Measurements from ENCODE around the gene MGAT4A. TPM values are rescaled to one million over a fixed set of nuclear protein-coding genes. Genes with fewer than 3 reads are reported as not detected.
A peak's percentile ranks its signal among the peaks of the same experiment; 100 is the strongest.

The MGAT4A gene
- total and polyA plus RNA-seq, 2 donors (not counting 1 experiment from before 2014, with no cell fraction given): 16.5 to 32.7 TPM

GRCh38 chr2:98608116-98608961, 122.6 kb downstream of the MGAT4A start, which contains the start of the genes COA5 and UNC50:
Gene COA5 (minus strand): TSS chr2:98608512. CDS start chr2:98608405, 107 bp downstream.
Gene UNC50 (plus strand): TSS chr2:98608589. CDS start chr2:98609760, 1,171 bp downstream.
- Mint-ChIP-seq H3K27me3 (no peaks in the 10 kb centered on the region), H3K4me1 (peaks cover 67% of the 10 kb centered on the region)
- peak; percentile 92 for ATAC-seq (ENCODE audit: low read depth)

More at GRCh38 chr2:98608116-98608961, 122.6 kb downstream of the MGAT4A start, which contains the start of the genes COA5 and UNC50:
- Histone ChIP-seq H3K4me2 (replicated peaks; ENCODE audit: low read depth, low read length, poor library complexity, severe bottlenecking) (peak within 1 kb of the TSS; percentile 84), H3K27ac (ENCODE audit: low read length in 2 of 2) (peak within 1 kb of the TSS; percentile 86 to 97), H3K36me3 (replicated peaks in 1 of 2; ENCODE audit: control extremely low read depth in 1 of 2, control insufficient read depth in 1 of 2, extremely low read depth in 1 of 2, insufficient read depth in 2 of 2, low read length in 1 of 2) (peaks cover 4 to 24% of the 10 kb centered on the region in 2 experiments), H3K4me3 (ENCODE audit: control extremely low read depth in 1 of 5, extremely low read depth in 1 of 5, insufficient read depth in 1 of 5, low read depth in 2 of 5, low read length in 4 of 5) (peak within 1 kb of the TSS; percentile 88 to 99 (median 97)), H3K4me1 (ENCODE audit: control insufficient read depth in 2 of 2, insufficient read depth in 2 of 2, low read length in 2 of 2) (peaks cover 33 to 35% of the 10 kb centered on the region in 2 donors), H3K9ac (ENCODE audit: low read length) (peak within 1 kb of the TSS; percentile 99), H3K27me3 (replicated peaks in 1 of 4; ENCODE audit: control extremely low read depth in 1 of 4, control insufficient read depth in 3 of 4, insufficient read depth in 4 of 4, low read length in 3 of 4) (no peaks in the 10 kb centered on the region), H4K20me1 (ENCODE audit: control insufficient read depth, insufficient read depth, low read length, poor library complexity, severe bottlenecking) (peaks cover 19% of the 10 kb centered on the region), H2AFZ (ENCODE audit: insufficient read depth, low read depth, low read length, poor library complexity, severe bottlenecking) (peak within 1 kb of the TSS; percentile 94), H3K79me2 (ENCODE audit: control insufficient read depth, insufficient read depth, low read length) (peaks cover 45% of the 10 kb centered on the region), H3K9me3 (ENCODE audit: control extremely low read depth in 1 of 3, control insufficient read depth in 2 of 3, insufficient read depth in 1 of 3, low read length in 2 of 3) (no peaks in the 10 kb centered on the region)
- ChIA-PET POLR2A (interaction anchor here (0.6 to 1.1 kb wide), 2 partner anchors 12 to 144 kb away, joined by 3 to 8 read pairs; no protein-coding TSS in a partner anchor), CTCF (interaction anchor here (1.6 kb wide), 1 partner anchor 41 kb away, joined by 5 read pairs; no protein-coding TSS in a partner anchor)
- H3K4me3 Mint-ChIP-seq: peak within 1 kb of the TSS; percentile 93
- peak within 1 kb of the TSS; percentile 94 for H3K27ac Mint-ChIP-seq
- intact Hi-C loops (cut with micrococcal nuclease): loop anchor here (1.0 to 10.0 kb wide), 7 partner anchors 52 to 1954 kb away; partner anchors contain the start of genes C2orf15, EIF5B, INPP4A and MGAT4A
- no peak for TF ChIP-seq EZH2 (IDR thresholded peaks at IDR 0.05; ENCODE audit: borderline replicate concordance, insufficient read depth, low read depth, low read length, poor library complexity, severe bottlenecking)
- no peak for TF ChIP-seq CTCF (IDR thresholded peaks at IDR 0.05)
- DNase-seq: peak; percentile 94
- under 1% methylated on average over 92 of the region's 93 CpGs for WGBS (ENCODE audit: insufficient coverage)
- no peaks in the 10 kb centered on the region for H3K9me3 Mint-ChIP-seq (ENCODE audit: insufficient read depth)
